Panc1 (cell line): ENCODE data around the gene FBXL4. TPM values are rescaled to one million over a fixed set of nuclear protein-coding genes. Genes with fewer than 3 reads are reported as not detected.

Experiments
- ATAC-seq: fragments of 200-7000 bp; cut with Tn5 transposase; 2 replicates; pipeline ENCODE4 v1.9.1; 2020; ENCODE audit warnings: mild to moderate bottlenecking, moderate library complexity
- BruUV-seq: library from RNA; stranded (reverse); fragments of 400-500 nt; replicated peaks from 2 replicates; lab custom pipeline; 2021; lab: Mats Ljungman, UMichigan
- CTCF ChIA-PET: fragments of 300-600 bp; sonication (Branson Sonifier 250); formaldehyde crosslinking; loops from one replicate; lab custom pipeline; 2022; ENCODE audit warnings: antibody characterized with exemption; lab: Charles Lee
- POLR2A ChIA-PET: fragments of 300-600 bp; sonication (Branson Sonifier 250); formaldehyde crosslinking; loops from one replicate; lab custom pipeline; 2022; ENCODE audit warnings: antibody characterized with exemption; lab: Charles Lee
- DNase-seq: peaks from one replicate; pipeline ENCODE4 v3.0.0-alpha.2; 2010; ENCODE audit warnings: low read depth, low spot score
- H3K27ac ChIP-seq: 2 replicates; pipeline ENCODE4 v1.5.1; 2011; ENCODE audit warnings: mild to moderate bottlenecking, low read length, inconsistent platforms
- H3K27me3 ChIP-seq: fragments of 200-500 bp; sonication (Bioruptor generic); 2 replicates; pipeline ENCODE4 v1.6.0; 2014; ENCODE audit warnings: low read length, inconsistent platforms; ENCODE audit not compliant: control insufficient read depth, insufficient read depth
- H3K36me3 ChIP-seq: fragments of 200-500 bp; sonication (Bioruptor generic); 2 replicates; pipeline ENCODE4 v1.5.1; 2014; ENCODE audit warnings: inconsistent platforms, mild to moderate bottlenecking, low read length, moderate library complexity; ENCODE audit not compliant: control insufficient read depth, insufficient read depth
- H3K4me1 ChIP-seq: 2 replicates; pipeline ENCODE4 v1.5.1; 2011; ENCODE audit warnings: inconsistent platforms, mild to moderate bottlenecking, low read length, moderate library complexity; ENCODE audit not compliant: control insufficient read depth, insufficient read depth
- H3K4me3 ChIP-seq, 2 experiments: 2 replicates each; pipeline ENCODE4 v1.5.1; 2011 to 2012; ENCODE audit warnings: low read depth in 2 of 2, low read length in 2 of 2, mild to moderate bottlenecking in 2 of 2, inconsistent platforms in 1 of 2, moderate library complexity in 1 of 2
- H3K9me3 ChIP-seq: fragments of 200-500 bp; sonication (Bioruptor generic); 2 replicates; pipeline ENCODE4 v1.5.1; 2014; ENCODE audit warnings: low read depth, mild to moderate bottlenecking, inconsistent platforms, low read length, moderate library complexity; ENCODE audit not compliant: control insufficient read depth, insufficient read depth
- POLR2AphosphoS5 ChIP-seq: IDR thresholded peaks from 2 replicates; pipeline ENCODE4 v1.6.1; 2012; ENCODE audit warnings: mild to moderate bottlenecking, low read depth, low read length, moderate library complexity
- SIN3A ChIP-seq: IDR thresholded peaks from 2 replicates; pipeline ENCODE4 v1.6.1; 2012; ENCODE audit warnings: low read depth, mild to moderate bottlenecking, low read length, moderate library complexity, borderline replicate concordance; ENCODE audit not compliant: insufficient read depth
- TCF7L2 ChIP-seq: IDR thresholded peaks from 2 replicates; pipeline ENCODE4 v1.6.1; 2011; ENCODE audit warnings: mild to moderate bottlenecking, low read depth, low read length, inconsistent platforms
- in situ Hi-C: cut with HindIII; loops from 2 replicates; pipeline ENCODE4 v1.10.0; 2016; ENCODE audit warnings: low sequenced_read_pairs, low pct_unique_long_range_greater_than_20kb
- intact Hi-C: fragments of 100-400 bp; cut with micrococcal nuclease; formaldehyde crosslinking; loops from one replicate; pipeline ENCODE4 v1.10.0; 2022; ENCODE audit not compliant: unreplicated experiment
- total RNA-seq: library from RNA; stranded (reverse); gene quantifications from one replicate; pipeline ENCODE4 v1.2.1, GENCODE V29; 2021; ENCODE audit not compliant: unreplicated experiment
- TF ChIP-seq, protein P1 (sequence below), 2 experiments: IDR thresholded peaks; 2 replicates each; pipeline ENCODE4 v1.6.1; 2011 to 2012; ENCODE audit warnings: low read depth in 2 of 2, control low read depth in 1 of 2, low read length in 1 of 2, mild to moderate bottlenecking in 1 of 2, moderate library complexity in 1 of 2; ENCODE audit not compliant: insufficient read depth in 1 of 2
- TF ChIP-seq, protein P2 (sequence below): fragments of 450-650 bp; IDR thresholded peaks from 2 replicates; pipeline ENCODE4 v1.5.1; 2017; ENCODE audit warnings: mild to moderate bottlenecking

The FBXL4 gene
- total RNA-seq, 1 experiment from 2014 or later = 11.5 TPM

DNA sequence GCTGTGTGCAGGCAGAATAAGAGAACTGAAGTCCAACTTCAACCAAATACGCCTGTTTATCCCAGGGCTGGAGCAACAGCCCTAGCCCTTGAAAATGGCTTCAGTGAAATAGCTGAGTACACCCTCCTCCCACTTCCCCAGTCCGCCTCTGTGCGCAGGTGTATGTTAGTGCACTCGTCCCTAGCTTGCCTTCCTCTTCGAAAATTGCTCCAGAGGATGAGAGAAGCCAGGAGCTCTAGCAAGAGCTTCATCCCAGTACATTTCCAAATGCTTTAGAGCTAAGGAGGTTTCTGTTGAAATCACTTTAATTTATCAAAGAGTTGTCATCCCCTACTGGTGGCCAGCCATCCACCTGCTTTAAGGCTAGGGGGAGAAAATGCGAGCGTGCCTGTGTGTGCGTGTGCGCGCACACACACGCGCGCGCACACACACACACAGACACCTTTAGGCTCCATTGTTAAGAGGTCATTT is 118.8 kb downstream of the FBXL4 start:
- ChIA-PET POLR2A (no interaction called here), CTCF (no interaction called here)
- no peaks in the 10 kb centered on the region for H3K9me3 ChIP-seq
- no peak overlapping the region for H3K4me3 ChIP-seq
- DNase-seq (no peak), ATAC-seq (no peak)
- peaks cover 9% of the 10 kb centered on the region; the same call in 1 of the 2 replicates for H3K4me1 ChIP-seq
- no peak overlapping the region for H3K27ac ChIP-seq
- BruUV-seq = no TSS peak
- H3K27me3 ChIP-seq = peaks cover 59% of the 10 kb centered on the region
- intact Hi-C loops = no loop called here
- no peaks in the 10 kb centered on the region for H3K36me3 ChIP-seq
- in situ Hi-C loops = no loop called here
- TF ChIP-seq TCF7L2 = no peak
- TF ChIP-seq, protein P1, sequence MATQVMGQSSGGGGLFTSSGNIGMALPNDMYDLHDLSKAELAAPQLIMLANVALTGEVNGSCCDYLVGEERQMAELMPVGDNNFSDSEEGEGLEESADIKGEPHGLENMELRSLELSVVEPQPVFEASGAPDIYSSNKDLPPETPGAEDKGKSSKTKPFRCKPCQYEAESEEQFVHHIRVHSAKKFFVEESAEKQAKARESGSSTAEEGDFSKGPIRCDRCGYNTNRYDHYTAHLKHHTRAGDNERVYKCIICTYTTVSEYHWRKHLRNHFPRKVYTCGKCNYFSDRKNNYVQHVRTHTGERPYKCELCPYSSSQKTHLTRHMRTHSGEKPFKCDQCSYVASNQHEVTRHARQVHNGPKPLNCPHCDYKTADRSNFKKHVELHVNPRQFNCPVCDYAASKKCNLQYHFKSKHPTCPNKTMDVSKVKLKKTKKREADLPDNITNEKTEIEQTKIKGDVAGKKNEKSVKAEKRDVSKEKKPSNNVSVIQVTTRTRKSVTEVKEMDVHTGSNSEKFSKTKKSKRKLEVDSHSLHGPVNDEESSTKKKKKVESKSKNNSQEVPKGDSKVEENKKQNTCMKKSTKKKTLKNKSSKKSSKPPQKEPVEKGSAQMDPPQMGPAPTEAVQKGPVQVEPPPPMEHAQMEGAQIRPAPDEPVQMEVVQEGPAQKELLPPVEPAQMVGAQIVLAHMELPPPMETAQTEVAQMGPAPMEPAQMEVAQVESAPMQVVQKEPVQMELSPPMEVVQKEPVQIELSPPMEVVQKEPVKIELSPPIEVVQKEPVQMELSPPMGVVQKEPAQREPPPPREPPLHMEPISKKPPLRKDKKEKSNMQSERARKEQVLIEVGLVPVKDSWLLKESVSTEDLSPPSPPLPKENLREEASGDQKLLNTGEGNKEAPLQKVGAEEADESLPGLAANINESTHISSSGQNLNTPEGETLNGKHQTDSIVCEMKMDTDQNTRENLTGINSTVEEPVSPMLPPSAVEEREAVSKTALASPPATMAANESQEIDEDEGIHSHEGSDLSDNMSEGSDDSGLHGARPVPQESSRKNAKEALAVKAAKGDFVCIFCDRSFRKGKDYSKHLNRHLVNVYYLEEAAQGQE (IDR thresholded peaks at IDR 0.05; ENCODE audit: insufficient read depth in 1 of 2, low read depth in 2 of 2, low read length in 1 of 2) = no peak
- TF ChIP-seq, protein P2, sequence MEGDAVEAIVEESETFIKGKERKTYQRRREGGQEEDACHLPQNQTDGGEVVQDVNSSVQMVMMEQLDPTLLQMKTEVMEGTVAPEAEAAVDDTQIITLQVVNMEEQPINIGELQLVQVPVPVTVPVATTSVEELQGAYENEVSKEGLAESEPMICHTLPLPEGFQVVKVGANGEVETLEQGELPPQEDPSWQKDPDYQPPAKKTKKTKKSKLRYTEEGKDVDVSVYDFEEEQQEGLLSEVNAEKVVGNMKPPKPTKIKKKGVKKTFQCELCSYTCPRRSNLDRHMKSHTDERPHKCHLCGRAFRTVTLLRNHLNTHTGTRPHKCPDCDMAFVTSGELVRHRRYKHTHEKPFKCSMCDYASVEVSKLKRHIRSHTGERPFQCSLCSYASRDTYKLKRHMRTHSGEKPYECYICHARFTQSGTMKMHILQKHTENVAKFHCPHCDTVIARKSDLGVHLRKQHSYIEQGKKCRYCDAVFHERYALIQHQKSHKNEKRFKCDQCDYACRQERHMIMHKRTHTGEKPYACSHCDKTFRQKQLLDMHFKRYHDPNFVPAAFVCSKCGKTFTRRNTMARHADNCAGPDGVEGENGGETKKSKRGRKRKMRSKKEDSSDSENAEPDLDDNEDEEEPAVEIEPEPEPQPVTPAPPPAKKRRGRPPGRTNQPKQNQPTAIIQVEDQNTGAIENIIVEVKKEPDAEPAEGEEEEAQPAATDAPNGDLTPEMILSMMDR = no peak
- TF ChIP-seq SIN3A = no peak

DNA sequence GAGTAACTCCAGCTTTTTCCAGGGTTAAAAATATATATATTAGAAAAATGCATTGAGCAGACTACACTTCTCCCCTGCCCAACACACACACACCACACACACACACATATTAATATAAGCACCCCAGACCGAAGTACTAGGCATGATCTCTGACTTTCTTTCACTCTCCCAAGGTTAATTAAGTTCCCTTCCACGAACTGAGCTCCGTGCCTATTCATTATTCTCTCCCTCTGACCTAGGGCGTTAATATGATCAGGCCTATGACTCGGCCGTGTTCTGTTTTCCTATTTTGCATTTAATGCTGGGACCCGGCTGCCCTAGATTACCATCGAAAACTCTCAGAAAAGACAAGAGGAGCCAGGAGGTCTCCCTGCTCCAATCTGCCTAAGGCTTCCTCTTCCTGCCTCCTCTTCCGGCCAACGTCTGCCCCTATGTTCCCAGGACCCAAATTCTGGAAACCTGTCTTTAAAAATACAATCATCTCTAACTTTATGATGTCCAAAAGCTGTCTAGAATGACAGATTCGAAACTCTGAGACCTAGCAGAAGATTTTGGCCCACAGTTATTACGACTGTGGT is 119.4 kb downstream of the FBXL4 start:
- CTCF ChIA-PET = no interaction called here
- H3K27me3 ChIP-seq = peaks cover 63% of the 10 kb centered on the region
- no peak overlapping the region for H3K4me3 ChIP-seq
- in situ Hi-C loops (no loop called here), intact Hi-C loops (no loop called here)
- no peaks in the 10 kb centered on the region for H3K36me3 ChIP-seq
- POLR2A ChIA-PET = no interaction called here
- no peak for ATAC-seq
- no TSS peak for BruUV-seq
- DNase-seq = no peak
- no peak overlapping the region for H3K27ac ChIP-seq
- peaks cover 9% of the 10 kb centered on the region; the same call in 1 of the 2 replicates for H3K4me1 ChIP-seq
- TF ChIP-seq POLR2AphosphoS5 = no peak
- no peak for TF ChIP-seq SIN3A
- TF ChIP-seq, protein P1 (IDR thresholded peaks at IDR 0.05; ENCODE audit: insufficient read depth in 1 of 2, low read depth in 2 of 2, low read length in 1 of 2) = no peak
- TF ChIP-seq, protein P2 = no peak
- TF ChIP-seq TCF7L2 = no peak
- no peaks in the 10 kb centered on the region for H3K9me3 ChIP-seq
